ENCODE results near the gene SCRN3.
"Not testable (repeated sequence)": the region's sequence is repeated elsewhere in the genome, so short reads cannot be mapped to it uniquely, and the experiment has no call there.

The SCRN3 gene

GRCh38 chr2:174383796-174384195 is 11.7 kb upstream of the SCRN3 start:
- H3K27me3 ChIP-seq (ENCODE audit: insufficient read depth, low read depth, severe bottlenecking) = no peaks in the 10 kb centered on the region
- DNase-seq = no peak
- H3K4me3 ChIP-seq (ENCODE audit: low read depth, low read length) = no peak overlapping the region
- no peak overlapping the region for H3K27ac ChIP-seq
- H3K36me3 ChIP-seq = peaks cover 43% of the 10 kb centered on the region
- no peaks in the 10 kb centered on the region for H3K9me3 ChIP-seq (ENCODE audit: severe bottlenecking)
- no peak for TF ChIP-seq CTCF (IDR thresholded peaks at IDR 0.05; ENCODE audit: low read depth, low read length)

DNA sequence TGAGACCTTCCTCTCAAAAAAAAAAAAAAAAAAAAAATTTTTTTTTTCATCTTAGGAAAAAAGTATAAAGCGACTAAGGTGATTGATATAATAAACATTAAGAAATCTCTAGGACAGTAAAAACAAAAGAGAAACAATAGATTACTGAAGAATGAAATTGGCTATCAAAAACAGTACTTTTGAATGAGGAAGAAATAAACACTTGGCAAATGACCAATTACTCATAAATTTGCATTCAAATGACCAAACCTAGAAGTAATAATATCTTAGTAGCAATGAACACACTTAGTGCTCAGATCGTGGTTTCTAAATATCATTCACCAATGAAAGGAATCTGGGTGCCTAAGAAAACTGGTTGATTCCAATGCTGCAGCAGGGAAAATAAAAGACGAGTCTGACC is 10.3 kb upstream of the SCRN3 start:
- no peaks in the 10 kb centered on the region for H3K9me3 ChIP-seq (ENCODE audit: severe bottlenecking)
- H3K36me3 ChIP-seq = peaks cover 40% of the 10 kb centered on the region
- H3K27ac ChIP-seq = no peak overlapping the region
- H3K4me3 ChIP-seq (ENCODE audit: low read depth, low read length) = no peak overlapping the region
- no peak for DNase-seq
- TF ChIP-seq CTCF (IDR thresholded peaks at IDR 0.05; ENCODE audit: low read depth, low read length) = no peak
- H3K27me3 ChIP-seq (ENCODE audit: insufficient read depth, low read depth, severe bottlenecking) = no peaks in the 10 kb centered on the region

DNA sequence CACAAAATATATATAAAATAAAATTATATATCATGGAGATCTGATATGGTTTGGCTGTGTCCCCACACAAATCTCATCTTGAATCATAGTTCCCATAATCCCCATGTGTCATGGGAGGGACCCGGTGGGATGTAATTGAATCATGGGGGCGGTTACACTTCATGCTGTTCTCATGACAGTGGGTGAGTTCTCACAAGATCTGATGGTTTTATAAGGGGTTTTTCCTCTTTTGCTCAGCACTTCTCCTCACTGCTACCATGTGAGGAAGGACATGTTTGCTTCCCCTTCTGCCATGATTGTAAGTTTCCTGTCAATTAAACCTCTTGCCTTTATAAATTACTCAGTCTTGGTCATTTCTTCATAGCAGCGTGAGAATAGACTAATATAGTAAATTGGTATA is 6.8 kb upstream of the SCRN3 start:
- H3K27ac ChIP-seq; DNase-seq; H3K9me3 ChIP-seq (ENCODE audit: severe bottlenecking); H3K4me3 ChIP-seq (ENCODE audit: low read depth, low read length); H3K27me3 ChIP-seq (ENCODE audit: insufficient read depth, low read depth, severe bottlenecking): not testable (repeated sequence)
- H3K36me3 ChIP-seq = peaks cover 40% of the 10 kb centered on the region

GRCh38 chr2:174389542-174389941 is 6.0 kb upstream of the SCRN3 start:
- H3K27ac ChIP-seq = no peak overlapping the region
- no peak for DNase-seq
- no peak for TF ChIP-seq CTCF (IDR thresholded peaks at IDR 0.05; ENCODE audit: low read depth, low read length)
- no peaks in the 10 kb centered on the region for H3K27me3 ChIP-seq (ENCODE audit: insufficient read depth, low read depth, severe bottlenecking)
- no peaks in the 10 kb centered on the region for H3K9me3 ChIP-seq (ENCODE audit: severe bottlenecking)
- peaks cover 40% of the 10 kb centered on the region for H3K36me3 ChIP-seq
- no peak overlapping the region for H3K4me3 ChIP-seq (ENCODE audit: low read depth, low read length)

DNA sequence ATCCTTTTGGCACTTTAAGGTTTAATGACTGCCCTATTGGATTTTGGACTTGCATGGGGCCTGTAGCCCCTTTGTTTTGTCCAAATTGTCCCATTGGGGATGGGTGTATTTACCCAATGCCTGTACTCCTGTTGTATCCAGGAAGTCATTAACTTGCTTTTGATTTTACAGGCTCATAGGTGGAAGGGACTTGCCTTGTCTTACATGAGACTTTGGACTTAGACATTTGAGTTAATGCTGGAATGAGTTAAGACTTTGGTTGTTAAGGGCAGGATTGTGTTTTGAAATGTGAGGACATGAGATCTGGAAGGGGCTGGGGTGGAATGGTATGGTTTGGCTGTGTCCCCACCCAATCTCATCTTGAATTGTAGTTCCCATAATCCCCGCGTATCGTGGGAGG is 5.2 kb upstream of the SCRN3 start:
- H3K36me3 ChIP-seq = peaks cover 40% of the 10 kb centered on the region
- H3K27ac ChIP-seq; H3K9me3 ChIP-seq (ENCODE audit: severe bottlenecking); DNase-seq; H3K4me3 ChIP-seq (ENCODE audit: low read depth, low read length); H3K27me3 ChIP-seq (ENCODE audit: insufficient read depth, low read depth, severe bottlenecking): not testable (repeated sequence)

- Histone ChIP-seq H3K27me3 (ENCODE audit: insufficient read depth, low read depth, severe bottlenecking) (no peaks in the 10 kb centered on the region), H3K36me3 (peaks cover 18% of the 10 kb centered on the region)
- TF ChIP-seq CTCF (IDR thresholded peaks at IDR 0.05; ENCODE audit: low read depth, low read length) = no peak
These were observed 2.8 kb upstream of the SCRN3 start for GRCh38 chr2:174392706-174393105.

GRCh38 chr2:174395969-174396630 is 570 bp downstream of the SCRN3 start:
- H3K27ac ChIP-seq = peak overlapping the region; percentile 72
- peak overlapping the region; percentile 99 for H3K4me3 ChIP-seq (ENCODE audit: low read depth, low read length)
- no peak for DNase-seq
- no peak for TF ChIP-seq CTCF (IDR thresholded peaks at IDR 0.05; ENCODE audit: low read depth, low read length)
- H3K36me3 ChIP-seq = peaks cover 2% of the 10 kb centered on the region
- H3K27me3 ChIP-seq (ENCODE audit: insufficient read depth, low read depth, severe bottlenecking) = no peaks in the 10 kb centered on the region
- no peaks in the 10 kb centered on the region for H3K9me3 ChIP-seq (ENCODE audit: severe bottlenecking)

More at GRCh38 chr2:174392706-174393105, 2.8 kb upstream of the SCRN3 start:
- Histone ChIP-seq H3K27ac (no peak overlapping the region), H3K4me3 (ENCODE audit: low read depth, low read length) (no peak overlapping the region), H3K9me3 (ENCODE audit: severe bottlenecking) (no peaks in the 10 kb centered on the region)
- DNase-seq = no peak
